Stimulated activated effector memory CD8-positive, alpha-beta T cell treated with anti-CD3 and anti-CD28 coated beads, Interleukin-12 subunit alpha, Interleukin-12 subunit beta, amount 100 ng/mL, for 72 hours (primary cell): Measurements from ENCODE around the gene HNRNPAB.
A peak's percentile ranks its signal among the peaks of the same experiment; 100 is the strongest.
"Not testable (repeated sequence)": the region's sequence is repeated elsewhere in the genome, so short reads cannot be mapped to it uniquely, and the experiment has no call there.

ENCODE experiments used
- ATAC-seq: fragments of 150-1000 bp; cut with Tn5 transposase; 2 replicates; pipeline ENCODE4 v1.10.0; 2021
- DNase-seq, 2 donors: peaks; one replicate each; pipeline ENCODE4 v3.0.0; 2021 to 2022; ENCODE audit warnings: low spot score in 2 of 2
- H3K27ac Mint-ChIP-seq: one replicate; pipeline ENCODE4 v1.8.0; 2022; ENCODE audit warnings: mild to moderate bottlenecking, mixed read lengths
- H3K36me3 Mint-ChIP-seq: one replicate; pipeline ENCODE4 v1.8.0; 2022; ENCODE audit warnings: mild to moderate bottlenecking, mixed read lengths
- H3K4me1 Mint-ChIP-seq: one replicate; pipeline ENCODE4 v1.8.0; 2022; ENCODE audit warnings: mixed read lengths
- H3K4me3 Mint-ChIP-seq: one replicate; pipeline ENCODE4 v1.8.0; 2022; ENCODE audit warnings: mild to moderate bottlenecking, mixed read lengths
- H3K9me3 Mint-ChIP-seq: one replicate; pipeline ENCODE4 v1.8.0; 2022; ENCODE audit warnings: mixed read lengths

HNRNPAB gene

DNA sequence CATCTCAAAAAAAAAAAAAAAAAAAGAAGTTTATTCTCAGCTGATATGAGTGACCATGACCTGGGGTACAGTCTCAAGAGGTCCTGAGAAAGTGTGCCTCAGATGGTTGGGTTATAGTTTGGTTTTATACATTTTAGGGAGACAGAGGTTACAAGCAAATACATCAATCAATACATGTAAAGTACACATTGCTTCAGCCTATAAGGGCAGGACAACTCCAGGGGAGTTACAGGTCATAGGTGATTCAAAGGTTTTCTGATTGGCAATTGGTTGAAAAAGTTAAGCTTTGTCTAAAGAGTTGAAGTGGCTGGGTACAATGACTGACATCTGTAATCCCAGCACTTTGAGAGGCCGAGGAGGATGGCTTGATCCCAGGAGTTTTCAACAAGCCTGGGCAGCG is 14.9 kb upstream of the HNRNPAB start:
- ATAC-seq (no peak), DNase-seq (no peak)
- no peaks in the 10 kb centered on the region for H3K36me3 Mint-ChIP-seq
- no peak overlapping the region for H3K27ac Mint-ChIP-seq
- no peak overlapping the region for H3K4me3 Mint-ChIP-seq
- peaks cover 25% of the 10 kb centered on the region for H3K4me1 Mint-ChIP-seq
- no peaks in the 10 kb centered on the region for H3K9me3 Mint-ChIP-seq

GRCh38 chr5:178191661-178192060 is 12.7 kb upstream of the HNRNPAB start:
- ATAC-seq (no peak), DNase-seq (no peak)
- Mint-ChIP-seq H3K4me1 (peaks cover 32% of the 10 kb centered on the region), H3K27ac (no peak overlapping the region), H3K36me3 (no peaks in the 10 kb centered on the region), H3K9me3 (no peaks in the 10 kb centered on the region), H3K4me3 (no peak overlapping the region)

DNA sequence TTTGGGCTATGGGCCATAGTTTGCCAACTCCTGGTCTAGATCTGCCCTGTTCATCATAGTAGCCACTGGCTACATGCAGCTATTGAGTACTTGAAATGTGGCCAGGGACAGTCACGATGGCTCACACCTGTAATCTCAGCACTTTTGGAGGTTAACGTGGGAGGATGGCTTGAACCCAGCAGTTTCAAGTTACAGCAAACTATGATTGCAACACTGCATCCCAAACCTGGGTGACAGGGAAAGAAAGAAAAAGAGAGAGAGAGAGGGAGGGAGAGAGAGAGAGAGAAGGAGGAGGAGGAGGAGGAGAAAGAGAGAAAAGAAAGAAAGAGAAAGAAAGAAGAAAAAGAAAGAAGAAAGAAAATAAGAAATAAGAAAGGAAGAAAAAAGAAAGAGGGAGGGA is 12.1 kb upstream of the HNRNPAB start:
- H3K4me1 Mint-ChIP-seq, result peaks cover 32% of the 10 kb centered on the region
- H3K27ac Mint-ChIP-seq, result peak overlapping the region; percentile 48
- ATAC-seq, result peak; percentile 49
- H3K36me3 Mint-ChIP-seq, result no peaks in the 10 kb centered on the region
- H3K4me3 Mint-ChIP-seq, result no peak overlapping the region
- DNase-seq, result no peak
- H3K9me3 Mint-ChIP-seq, result no peaks in the 10 kb centered on the region

DNA sequence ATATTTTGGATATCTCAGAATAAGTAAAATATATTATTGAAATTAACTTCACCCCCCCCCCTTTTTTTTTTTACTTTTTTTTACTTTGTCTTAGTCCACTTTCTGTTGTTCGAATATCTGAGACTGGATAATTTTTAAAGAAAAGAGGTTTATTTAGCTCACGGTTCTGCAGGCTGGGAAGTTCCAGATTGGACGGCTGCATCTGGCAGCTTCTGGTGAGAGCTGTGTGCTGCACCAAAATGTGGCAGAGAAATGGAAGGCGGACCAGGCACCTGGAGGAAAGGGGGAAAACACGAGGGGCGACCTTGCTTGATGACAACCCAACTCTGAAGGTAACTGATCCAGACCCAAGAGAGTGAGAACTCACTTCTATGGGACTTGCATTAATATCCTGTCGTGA is 11.5 kb upstream of the HNRNPAB start:
- ATAC-seq, result no peak
- Mint-ChIP-seq H3K36me3 (no peaks in the 10 kb centered on the region), H3K9me3 (no peaks in the 10 kb centered on the region), H3K4me1 (peaks cover 32% of the 10 kb centered on the region), H3K27ac (peak overlapping the region; percentile 48), H3K4me3 (peak overlapping the region; percentile 50)
- no peak for DNase-seq

DNA sequence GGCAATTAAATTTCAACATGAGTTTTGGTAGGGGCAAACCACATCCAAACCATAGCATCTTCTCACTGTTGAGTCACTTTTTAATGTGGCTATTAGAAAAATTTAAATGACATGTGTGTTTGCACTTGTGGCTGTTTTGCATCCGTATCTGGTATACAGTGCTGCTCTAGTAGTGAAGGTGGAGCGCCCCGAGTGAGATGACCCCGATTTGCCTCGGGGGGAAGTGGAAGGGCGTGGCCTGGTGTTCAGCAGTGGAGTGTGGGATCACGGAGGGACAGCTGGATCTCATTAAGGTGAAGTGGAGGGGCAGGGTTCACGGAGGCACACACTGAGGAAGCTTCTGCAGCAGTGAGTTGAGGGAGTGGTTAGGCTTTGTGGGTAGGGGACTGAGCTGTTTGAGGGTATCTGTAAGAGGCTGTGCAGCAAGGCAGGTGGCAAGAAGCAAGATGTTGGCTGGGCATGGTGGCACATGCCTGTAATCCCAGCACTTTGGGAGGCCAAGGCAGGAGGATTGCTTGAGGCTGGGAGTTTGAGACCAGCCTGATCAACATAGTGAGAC is 11.0 kb upstream of the HNRNPAB start:
- Mint-ChIP-seq H3K4me1 (peaks cover 32% of the 10 kb centered on the region), H3K4me3 (peak overlapping the region; percentile 50), H3K27ac (peak overlapping the region; percentile 68), H3K36me3 (no peaks in the 10 kb centered on the region), H3K9me3 (no peaks in the 10 kb centered on the region)
- no peak for DNase-seq
- ATAC-seq, result peak; percentile 69

- peak overlapping the region; percentile 68 for H3K27ac Mint-ChIP-seq
- peaks cover 32% of the 10 kb centered on the region for H3K4me1 Mint-ChIP-seq
- peak; percentile 69 for ATAC-seq
- no peaks in the 10 kb centered on the region for H3K36me3 Mint-ChIP-seq
- no peak for DNase-seq
- H3K4me3 Mint-ChIP-seq, result peak overlapping the region; percentile 19
- no peaks in the 10 kb centered on the region for H3K9me3 Mint-ChIP-seq
Observed at GRCh38 chr5:178194026-178194425, 10.3 kb upstream of the HNRNPAB start.

DNA sequence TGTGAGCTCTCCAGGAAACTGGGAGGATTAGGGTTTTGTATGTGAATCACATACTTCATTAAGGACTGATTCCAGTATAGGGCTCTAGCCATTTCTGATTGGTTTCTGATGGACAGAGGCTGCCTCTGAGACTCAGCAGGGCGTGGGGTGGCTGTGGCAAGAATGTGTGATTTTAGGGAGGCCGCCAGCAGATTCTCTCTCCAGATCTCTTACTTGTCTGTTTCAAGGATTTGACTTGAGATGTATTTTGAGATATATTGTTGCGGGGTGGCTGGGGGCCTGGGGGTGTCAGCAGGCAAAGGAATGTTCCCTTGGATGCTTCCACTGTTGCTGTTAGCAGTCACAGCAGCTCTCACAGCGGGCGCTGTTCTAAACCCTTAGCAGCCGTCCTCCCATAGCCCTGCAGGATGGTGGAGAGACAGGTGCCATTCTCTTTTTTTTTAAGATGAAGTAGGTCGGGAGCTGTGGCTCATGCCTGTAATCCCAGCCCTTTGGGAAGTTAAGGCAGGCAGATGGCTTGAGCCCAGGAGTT is 8.0 kb upstream of the HNRNPAB start:
- Mint-ChIP-seq H3K27ac (no peak overlapping the region), H3K4me3 (no peak overlapping the region), H3K9me3 (no peaks in the 10 kb centered on the region), H3K36me3 (no peaks in the 10 kb centered on the region), H3K4me1 (peaks cover 32% of the 10 kb centered on the region)
- ATAC-seq (no peak), DNase-seq (no peak)

DNA sequence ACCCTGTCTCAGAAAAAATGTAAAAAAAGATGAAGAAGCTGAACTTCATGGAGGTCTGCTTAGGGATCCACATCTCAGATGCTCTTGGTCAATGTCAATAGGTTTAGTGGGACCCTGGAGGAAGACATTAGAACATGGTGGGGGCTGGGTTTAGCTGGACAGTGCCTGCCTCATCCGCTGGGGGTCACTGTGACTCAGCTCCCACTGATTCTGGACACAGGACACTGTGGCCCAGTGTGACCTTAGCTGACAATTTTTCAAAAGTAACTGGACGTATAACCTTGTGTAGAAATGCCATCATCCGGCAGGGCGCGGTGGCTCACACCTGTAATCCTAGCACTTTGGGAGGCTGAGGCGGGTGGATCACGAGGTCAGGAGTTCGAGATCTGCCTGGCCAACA is 7.3 kb upstream of the HNRNPAB start:
- DNase-seq, result no peak
- H3K4me3 Mint-ChIP-seq, result no peak overlapping the region

DNA sequence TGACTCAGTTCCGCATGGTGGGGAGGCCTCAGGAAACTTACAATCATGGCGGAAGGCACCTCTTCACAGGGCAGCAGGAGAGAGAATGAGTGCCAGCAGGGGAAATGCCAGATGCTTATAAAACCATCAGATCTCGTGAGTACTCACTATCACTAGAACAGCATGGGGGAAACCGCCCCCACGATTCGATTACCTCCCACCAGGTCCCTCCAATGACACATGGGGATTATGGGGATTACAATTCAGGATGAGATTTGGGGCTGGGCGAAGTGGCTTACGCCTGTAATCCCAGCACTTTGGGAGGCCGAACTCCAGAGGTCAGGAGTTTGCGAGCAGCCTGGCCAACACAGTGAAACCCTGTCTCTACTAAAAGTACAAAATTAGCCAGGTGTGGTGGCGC is 6.2 kb upstream of the HNRNPAB start:
- H3K4me3 Mint-ChIP-seq, ATAC-seq, H3K36me3 Mint-ChIP-seq, DNase-seq, H3K27ac Mint-ChIP-seq, H3K9me3 Mint-ChIP-seq: not testable (repeated sequence)
- peaks cover 20% of the 10 kb centered on the region for H3K4me1 Mint-ChIP-seq

More for the DNA sequence above, 7.3 kb upstream of the HNRNPAB start:
- Mint-ChIP-seq H3K4me1 (peaks cover 32% of the 10 kb centered on the region), H3K27ac (no peak overlapping the region), H3K36me3 (no peaks in the 10 kb centered on the region), H3K9me3 (no peaks in the 10 kb centered on the region)
- no peak for ATAC-seq

DNA sequence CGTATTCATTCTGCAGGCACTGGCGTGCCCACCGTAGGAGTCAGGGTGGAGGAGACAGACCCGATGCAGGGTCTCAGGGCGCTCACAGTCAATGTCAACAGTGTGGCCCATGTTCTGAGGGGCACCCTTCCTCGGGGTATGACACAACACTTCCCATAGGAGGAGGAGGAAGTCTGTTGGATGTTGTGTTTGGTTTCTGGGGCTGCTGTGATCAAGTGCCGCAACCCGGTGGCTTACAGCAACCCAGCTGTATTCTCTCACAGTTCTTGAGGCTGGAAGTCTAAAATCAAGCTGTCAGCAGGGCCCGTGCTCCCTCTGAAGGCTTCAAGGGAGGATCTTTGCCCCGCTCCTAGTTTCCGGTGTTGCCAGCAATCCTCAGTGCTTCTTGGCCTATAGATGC is 5.6 kb upstream of the HNRNPAB start:
- H3K36me3 Mint-ChIP-seq, result peaks cover 4% of the 10 kb centered on the region
- H3K27ac Mint-ChIP-seq, result no peak overlapping the region
- ATAC-seq, result no peak
- no peak for DNase-seq
- H3K4me3 Mint-ChIP-seq, result no peak overlapping the region
- H3K4me1 Mint-ChIP-seq, result peaks cover 15% of the 10 kb centered on the region
- no peaks in the 10 kb centered on the region for H3K9me3 Mint-ChIP-seq

DNA sequence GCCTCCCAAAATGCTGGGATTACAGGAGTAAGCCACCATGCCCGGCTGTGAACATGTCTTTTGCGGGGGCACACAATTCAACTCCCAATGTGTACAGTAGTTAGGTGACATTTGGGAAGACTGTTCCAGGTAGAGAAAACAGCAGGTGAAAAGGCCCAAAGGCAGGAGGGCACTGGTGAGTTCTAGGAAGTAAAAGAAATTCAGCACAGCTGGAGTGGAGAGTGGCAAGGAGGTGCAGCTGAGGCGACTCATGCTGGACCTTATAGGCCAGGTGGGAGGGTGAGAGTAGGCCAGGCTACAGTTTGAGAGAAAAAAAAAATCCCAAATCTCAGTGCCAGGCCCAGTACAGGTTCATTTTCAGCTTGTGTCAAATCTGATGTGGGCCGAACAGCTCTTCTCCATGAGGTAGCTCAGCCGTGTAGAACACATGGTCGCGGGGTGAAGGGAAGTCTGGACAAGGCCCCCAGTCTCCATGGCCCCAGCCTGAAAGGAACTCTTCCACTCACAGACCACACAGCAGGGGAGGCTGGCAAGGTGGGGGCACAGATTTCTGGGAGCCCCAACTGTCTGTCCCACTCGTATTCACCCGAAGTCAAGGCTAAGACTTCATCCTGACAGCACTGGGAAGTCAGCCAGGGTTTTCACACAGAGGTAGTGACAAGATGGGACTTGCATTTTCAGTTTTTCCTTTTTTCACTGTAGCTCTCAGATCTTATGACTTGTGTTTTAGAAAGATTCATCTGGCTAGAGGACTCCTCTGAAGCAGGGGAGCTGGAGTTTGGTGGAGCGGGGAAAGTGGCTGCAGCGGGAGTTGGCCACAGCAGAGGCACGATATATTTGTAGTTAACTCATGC is 4.5 kb upstream of the HNRNPAB start:
- Mint-ChIP-seq H3K36me3 (peaks cover 15% of the 10 kb centered on the region), H3K4me1 (peaks cover 9% of the 10 kb centered on the region), H3K9me3 (no peaks in the 10 kb centered on the region), H3K27ac (no peak overlapping the region), H3K4me3 (no peak overlapping the region)
- ATAC-seq (no peak), DNase-seq (no peak)

- Mint-ChIP-seq H3K27ac (no peak overlapping the region), H3K36me3 (peaks cover 28% of the 10 kb centered on the region), H3K4me1 (peaks cover 13% of the 10 kb centered on the region), H3K4me3 (no peak overlapping the region), H3K9me3 (no peaks in the 10 kb centered on the region)
- DNase-seq, result no peak
- no peak for ATAC-seq
Observed at GRCh38 chr5:178201221-178201926, 3.0 kb upstream of the HNRNPAB start.

DNA sequence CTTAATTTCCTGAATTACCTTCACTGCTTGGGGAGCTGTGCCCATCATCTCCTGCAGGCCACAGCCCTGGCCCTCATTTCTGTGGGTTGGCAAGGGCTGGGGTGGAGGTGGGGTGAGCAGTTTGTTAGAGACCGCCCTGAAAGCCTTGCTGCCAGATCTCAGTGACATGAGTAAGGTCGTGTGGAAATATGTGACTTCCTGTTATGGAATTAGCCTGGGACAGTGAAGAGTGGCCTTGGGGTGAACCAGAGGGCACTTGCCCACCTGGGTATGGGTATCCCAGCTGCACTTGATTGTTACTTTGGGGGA is 2.5 kb upstream of the HNRNPAB start:
- H3K9me3 Mint-ChIP-seq, result no peaks in the 10 kb centered on the region
- DNase-seq (no peak), ATAC-seq (no peak)
- H3K27ac Mint-ChIP-seq, result no peak overlapping the region
- no peak overlapping the region for H3K4me3 Mint-ChIP-seq
- peaks cover 18% of the 10 kb centered on the region for H3K4me1 Mint-ChIP-seq
- H3K36me3 Mint-ChIP-seq, result peaks cover 33% of the 10 kb centered on the region

DNA sequence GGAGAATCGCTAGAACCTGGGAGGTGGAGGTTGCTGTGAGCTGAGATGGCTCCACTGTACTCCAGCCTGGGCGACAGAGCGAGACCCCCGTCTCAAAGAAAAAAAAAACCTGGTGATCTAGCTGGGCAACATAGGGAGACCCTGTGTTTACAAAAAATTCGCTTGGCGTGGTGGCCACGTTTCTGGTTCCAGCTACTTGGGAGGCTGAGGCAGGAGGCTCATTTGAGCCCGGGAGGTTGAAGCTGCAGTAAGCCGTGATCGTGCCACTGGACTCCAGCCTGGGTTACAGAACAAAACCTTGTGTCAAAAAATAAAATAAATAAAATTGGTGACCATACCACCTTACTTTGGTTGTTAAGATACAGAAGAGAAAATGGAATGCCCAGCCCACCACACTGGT is 1.8 kb upstream of the HNRNPAB start:
- Mint-ChIP-seq H3K4me1 (peaks cover 25% of the 10 kb centered on the region), H3K4me3 (peak overlapping the region; percentile 98), H3K36me3 (peaks cover 40% of the 10 kb centered on the region), H3K9me3 (no peaks in the 10 kb centered on the region), H3K27ac (no peak overlapping the region)
- DNase-seq (no peak), ATAC-seq (no peak)

DNA sequence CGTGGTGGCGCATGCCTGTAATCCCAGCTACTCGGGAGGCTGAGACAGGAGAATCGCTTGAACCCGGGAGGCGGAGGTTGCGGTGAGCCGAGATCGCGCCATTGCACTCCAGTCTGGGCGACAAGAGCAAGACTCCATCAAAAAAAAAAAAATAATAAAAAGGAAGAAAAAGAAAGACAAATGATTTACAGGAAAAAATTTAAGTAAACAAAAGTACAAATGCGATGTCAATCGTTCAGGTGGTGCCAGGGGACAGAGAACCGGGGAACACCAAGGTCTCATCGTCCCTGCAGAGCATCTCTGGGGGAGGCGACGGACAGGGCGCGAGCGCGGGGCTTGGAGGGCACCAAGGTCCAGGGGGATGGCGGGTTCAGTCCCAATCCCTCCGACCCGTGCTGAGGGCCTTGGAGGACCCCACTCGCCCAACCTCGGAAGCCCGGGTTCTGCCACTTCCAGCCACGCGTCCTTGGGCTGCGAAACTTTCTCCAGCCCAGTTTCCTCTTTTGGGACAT is 607 bp upstream of the HNRNPAB start:
- Mint-ChIP-seq H3K4me1 (peaks cover 33% of the 10 kb centered on the region), H3K9me3 (no peaks in the 10 kb centered on the region), H3K27ac (peak overlapping the region; percentile 100), H3K4me3 (peak overlapping the region; percentile 98), H3K36me3 (peaks cover 52% of the 10 kb centered on the region)
- DNase-seq, result no peak
- ATAC-seq, result peak; percentile 18
